A549 treated with ZK216348 at 1 μM for 4 hours (cell line): ENCODE data around the gene ZNF441. TPM values are rescaled to one million over a fixed set of nuclear protein-coding genes. Genes with fewer than 3 reads are reported as not detected.

Experiments
- total RNA-seq: library from RNA; stranded (reverse); fragments of 200-300 nt; extraction: Qiagen RNA extraction; gene quantifications from 5 replicates; pipeline ENCODE4 v1.2.3, GENCODE V29; 2022; ENCODE audit warnings: low read depth

Gene ZNF441
- 0.05 TPM in 1 of 5 replicates, not detected in the others for total RNA-seq

GRCh38 chr19:11766597-11767591, at the start of gene ZNF441:
Gene ZNF441, plus strand, starts transcription at chr19:11767000. Its CDS starts 194 bp downstream, at chr19:11767194.

GRCh38 chr19:11738746-11739620, 27.8 kb upstream of the ZNF441 start, which contains the start of gene ZNF823:
Gene ZNF823, minus strand, starts transcription at chr19:11738946. Its CDS starts 127 bp downstream, at chr19:11738819.

GRCh38 chr19:11798391-11799330, 31.9 kb downstream of the ZNF441 start, which contains the start of gene ZNF491:
Gene ZNF491, plus strand, starts transcription at chr19:11798523. Its CDS starts 7,431 bp downstream, at chr19:11805954.

GRCh38 chr19:11814029-11814699, 47.4 kb downstream of the ZNF441 start, which contains the start of gene ZNF440:
Gene ZNF440, plus strand, starts transcription at chr19:11814273. Its CDS starts 175 bp downstream, at chr19:11814448.

Other genes with a start within 250 kb of the ZNF441 start
- 22.5 to 35.8 TPM (median 34.6 TPM) in 5 replicates for gene ECSIT, start 237.9 kb upstream of the ZNF441 start, total RNA-seq
- gene CNN1, start 228.1 kb upstream of the ZNF441 start, total RNA-seq = 0.17 to 0.68 TPM (median 0.42 TPM) in 5 replicates
- gene ELOF1, start 207.8 kb upstream of the ZNF441 start, total RNA-seq = 84.5 to 121 TPM (median 104 TPM) in 5 replicates
- gene ACP5, start 189.4 kb upstream of the ZNF441 start, total RNA-seq = 0.41 TPM in 1 of 5 replicates, not detected in the others
- 3.4 to 5.5 TPM (median 3.6 TPM) in 5 replicates for gene ZNF627, start 169.5 kb upstream of the ZNF441 start, total RNA-seq
- 2.1 to 3.4 TPM (median 2.6 TPM) in 5 replicates for gene ZNF823, start 28.1 kb upstream of the ZNF441 start, total RNA-seq
- gene ZNF491, start 31.5 kb downstream of the ZNF441 start, total RNA-seq = not detected in 5 replicates
- 0.06 to 0.13 TPM in 2 of 5 replicates, not detected in the others for gene ZNF440, start 47.3 kb downstream of the ZNF441 start, total RNA-seq
- not detected in 5 replicates for gene ZNF439, start 81.7 kb downstream of the ZNF441 start, total RNA-seq
- not detected in 5 replicates for gene ZNF69, start 120.8 kb downstream of the ZNF441 start, total RNA-seq
- gene ZNF700, start 158.1 kb downstream of the ZNF441 start, total RNA-seq = 0.19 to 0.35 TPM (median 0.30 TPM) in 5 replicates
- gene ZNF763, start 198.0 kb downstream of the ZNF441 start, total RNA-seq = not detected in 5 replicates